Peyer's patch (tissue), 4 donors: ENCODE data around the gene ASCL3.

ENCODE experiments used
- CTCF ChIP-seq, 6 experiments: fragments of 450-650 bp in 4 of 6; fragments of 200-600 bp in 2 of 6; sonication (generic) in 1 of 6; IDR thresholded peaks; one replicate each; pipeline ENCODE4 v1.5.1; 2017 to 2019; ENCODE audit warnings: antibody characterized with exemption in 6 of 6, mild to moderate bottlenecking in 3 of 6, moderate library complexity in 1 of 6
- POLR2A ChIP-seq, 2 donors: fragments of 450-650 bp; IDR thresholded peaks; one replicate each; pipeline ENCODE4 v1.5.1; 2017; ENCODE audit warnings: antibody characterized with exemption in 2 of 2, mild to moderate bottlenecking in 2 of 2, moderate library complexity in 2 of 2

DNA sequence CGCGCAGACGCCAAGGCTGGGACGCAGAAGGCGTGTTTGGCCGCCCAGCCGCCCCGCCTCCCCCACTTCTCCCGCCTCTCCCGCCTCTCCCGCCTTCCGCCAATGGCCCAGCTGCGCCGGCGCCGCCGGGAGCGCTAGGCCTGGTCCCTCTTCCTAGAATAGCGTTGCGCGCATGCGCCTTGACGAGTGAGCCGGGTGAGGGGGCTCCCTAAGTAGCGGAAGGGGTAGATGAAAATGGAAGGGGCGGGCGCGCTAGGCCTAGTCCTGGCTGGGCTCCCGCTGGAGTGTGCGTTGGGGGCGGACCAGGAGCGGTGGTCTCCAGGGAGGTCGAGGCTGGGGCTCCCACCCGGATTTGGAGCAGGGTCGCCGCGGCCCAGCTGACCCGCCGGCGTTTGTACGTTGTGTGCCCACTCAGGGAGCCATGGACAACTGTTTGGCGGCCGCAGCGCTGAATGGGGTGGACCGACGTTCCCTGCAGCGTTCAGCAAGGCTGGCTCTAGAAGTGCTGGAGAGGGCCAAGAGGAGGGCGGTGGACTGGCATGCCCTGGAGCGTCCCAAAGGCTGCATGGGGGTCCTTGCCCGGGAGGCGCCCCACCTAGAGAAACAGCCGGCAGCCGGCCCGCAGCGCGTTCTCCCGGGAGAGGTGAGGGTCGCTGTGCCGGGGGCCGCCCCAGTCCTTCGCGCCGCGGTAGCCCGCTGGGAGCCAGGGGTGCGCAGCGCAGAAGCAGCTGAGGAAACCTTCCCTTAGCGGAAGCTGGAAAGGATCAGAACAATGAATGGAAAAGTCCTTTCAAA is 31.6 kb downstream of the ASCL3 start, which contains the start of gene AKIP1:
- TF ChIP-seq CTCF (IDR thresholded peaks at IDR 0.05) (no peak), POLR2A (IDR thresholded peaks at IDR 0.05) (peak in 1 of 2 donors; percentile 29)
